Activated gamma-delta T cell treated with Interleukin-2 at 50 U/mL for 16 hours (primary cell): ENCODE results near the gene POU3F3.

Source experiments
- DNase-seq: peaks from one replicate; pipeline ENCODE4 v3.0.0-alpha.2; 2020

POU3F3 gene

DNA sequence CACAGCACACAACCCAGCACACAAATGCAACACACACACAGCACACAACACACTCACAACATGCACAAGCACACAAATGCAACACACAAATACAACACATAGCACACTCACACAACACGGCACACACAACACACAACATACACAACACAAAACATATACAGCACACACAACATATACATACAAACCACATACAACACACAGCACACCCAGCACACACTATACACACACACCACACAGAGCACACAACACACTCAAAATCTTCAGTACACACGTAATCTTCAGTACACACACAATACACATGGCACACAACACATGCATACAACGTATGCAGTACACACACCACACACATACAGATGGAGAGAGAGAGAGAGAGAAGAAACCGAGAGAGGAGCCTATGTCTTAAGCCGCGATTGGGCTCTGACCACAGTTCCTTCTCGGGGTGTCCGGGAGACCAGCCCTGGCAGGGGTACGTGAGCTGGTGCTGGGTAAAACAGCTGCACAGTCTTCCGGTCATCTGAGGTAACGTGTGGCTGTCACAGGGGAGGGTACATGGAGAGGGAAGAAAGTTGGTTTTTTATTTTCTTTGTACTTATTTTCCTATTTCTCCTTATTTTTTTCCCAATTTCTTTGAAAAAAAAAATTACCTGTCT lies 25.1 kb downstream of the POU3F3 start:
- no peak for DNase-seq

DNA sequence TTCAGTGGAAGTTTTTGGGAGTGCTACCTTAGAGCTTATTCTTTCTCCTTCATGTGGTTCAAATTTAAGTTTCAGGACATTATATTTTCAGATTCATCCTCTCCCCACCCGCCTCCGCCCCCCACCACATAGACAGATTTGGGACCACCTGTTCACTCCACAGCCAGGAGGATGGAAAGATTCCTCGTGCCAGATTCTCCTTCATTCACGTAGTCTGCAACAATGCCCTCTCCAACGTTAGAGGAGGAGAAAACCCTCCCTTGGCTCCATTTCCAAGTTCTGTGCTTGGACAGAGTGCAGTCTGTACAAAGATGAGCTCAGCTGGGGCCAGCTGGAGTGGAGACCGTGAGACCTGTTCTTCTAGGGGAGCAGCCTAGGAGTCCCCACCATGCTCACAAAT lies 26.2 kb downstream of the POU3F3 start:
- DNase-seq: no peak

GRCh38 chr2:104883357-104883756 lies 29.4 kb downstream of the POU3F3 start:
- no peak for DNase-seq

DNA sequence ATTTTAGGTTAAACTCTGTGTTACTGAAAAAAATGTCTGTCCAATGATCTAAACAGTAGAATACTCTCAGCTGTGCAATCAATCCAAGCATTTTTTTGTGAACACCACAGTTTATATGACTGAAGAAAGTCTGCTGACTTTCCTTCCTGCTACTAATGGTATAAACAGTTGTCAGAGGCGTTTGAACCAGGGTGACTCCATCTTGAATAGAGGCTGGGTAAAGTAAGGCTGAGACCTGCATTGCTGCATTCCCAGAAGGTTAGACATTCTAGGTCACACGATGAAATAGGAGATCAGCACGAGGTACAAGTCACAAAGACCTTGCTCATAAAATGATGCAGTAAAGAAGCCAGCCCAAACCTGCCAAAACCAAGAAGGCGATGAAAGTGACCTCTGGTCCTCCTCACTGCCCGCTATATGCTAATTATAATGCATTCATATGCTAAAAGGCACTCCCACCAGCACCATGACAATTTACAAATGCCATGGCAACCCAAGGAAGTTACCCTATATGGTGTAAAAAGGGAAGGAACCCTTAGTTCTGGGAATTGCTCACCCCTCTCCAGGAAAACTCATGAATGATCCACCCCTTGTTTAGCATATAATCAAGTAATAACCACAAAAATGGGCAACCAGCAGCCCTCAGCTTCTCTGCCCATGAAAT lies 31.3 kb downstream of the POU3F3 start:
- DNase-seq: no peak

- DNase-seq: no peak
Measured at GRCh38 chr2:104887676-104888075, 33.8 kb downstream of the POU3F3 start.

DNA sequence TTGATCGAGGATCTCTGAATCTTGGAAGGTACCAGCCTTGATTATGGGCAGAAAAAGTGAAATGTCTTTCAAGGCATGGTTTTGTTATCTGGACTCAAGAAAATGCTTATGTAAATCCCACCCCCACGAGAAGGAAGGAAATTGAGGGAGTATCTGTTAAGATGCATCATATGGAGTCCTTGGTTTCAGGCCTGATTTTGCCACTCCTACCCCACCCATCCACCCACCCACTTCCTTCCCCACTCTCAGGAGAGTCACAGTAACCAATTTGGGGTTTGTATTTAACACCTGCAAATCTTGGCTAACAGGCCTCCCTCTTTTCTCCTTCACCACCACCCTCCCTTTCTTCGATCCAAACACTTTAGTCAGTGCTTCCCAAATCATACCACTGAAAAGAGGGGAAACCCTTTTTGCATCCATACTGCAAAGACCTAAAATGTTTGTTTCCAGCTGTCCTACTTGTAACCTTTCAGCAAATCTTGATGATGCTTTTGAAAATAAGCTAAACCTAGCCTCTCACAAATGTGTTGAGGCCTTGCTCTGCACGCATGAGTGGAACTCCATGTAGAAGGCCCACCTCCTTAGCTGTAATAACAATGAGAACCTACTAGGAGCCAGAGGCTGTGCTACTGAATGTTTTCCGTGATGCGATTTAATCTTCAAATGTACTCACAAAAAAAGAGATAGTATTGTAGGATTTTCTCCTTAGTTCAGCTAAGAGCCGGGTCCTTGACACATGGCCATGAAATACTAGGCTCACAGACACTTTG lies 34.8 kb downstream of the POU3F3 start:
- no peak for DNase-seq

GRCh38 chr2:104889291-104889959 lies 35.5 kb downstream of the POU3F3 start:
- DNase-seq: no peak

- no peak for DNase-seq
Measured at GRCh38 chr2:104889960-104890684, 36.2 kb downstream of the POU3F3 start.

- no peak for DNase-seq
Measured at GRCh38 chr2:104890685-104891069, 36.8 kb downstream of the POU3F3 start.

DNA sequence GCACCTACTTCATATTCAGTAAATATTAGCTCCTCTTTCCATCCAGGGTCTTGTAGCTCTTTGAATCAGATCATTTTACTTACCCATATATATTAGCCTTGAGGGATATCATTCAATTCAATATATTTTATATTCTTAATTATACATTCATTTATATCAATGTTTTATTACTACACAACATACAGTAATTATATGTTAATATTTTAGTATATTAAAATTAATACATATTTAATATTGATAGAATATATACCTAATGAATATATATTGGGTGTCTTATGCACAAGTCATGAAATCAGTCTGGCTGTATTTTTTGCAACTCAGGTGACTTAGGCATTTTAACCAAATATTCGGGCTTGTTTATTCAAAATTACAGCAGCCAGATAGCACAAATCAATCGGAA lies 37.2 kb downstream of the POU3F3 start:
- DNase-seq: no peak

- DNase-seq: no peak
Measured at GRCh38 chr2:104896446-104896845, 42.5 kb downstream of the POU3F3 start.

- no peak for DNase-seq
Measured at GRCh38 chr2:104897515-104898184, 43.7 kb downstream of the POU3F3 start.

DNA sequence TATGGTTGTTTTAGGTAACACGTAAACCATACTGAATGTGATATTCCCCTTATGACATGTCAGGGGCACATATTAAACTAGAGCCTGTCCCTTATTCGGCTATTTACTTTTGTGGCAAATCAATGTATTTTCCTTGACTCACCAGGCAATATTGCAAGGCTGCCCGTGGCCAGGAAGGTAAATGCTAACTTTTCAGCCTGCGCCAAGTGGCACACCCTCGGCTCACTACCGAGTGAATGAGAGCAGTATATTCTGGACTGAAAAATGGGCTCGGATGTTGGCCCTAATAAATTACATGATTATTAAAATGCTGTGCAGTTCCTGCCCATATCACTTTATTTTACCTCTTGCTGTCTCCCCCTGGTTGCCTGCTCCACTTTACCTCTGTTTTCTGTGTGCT lies 46.7 kb downstream of the POU3F3 start:
- DNase-seq: no peak

- DNase-seq: no peak
Measured at GRCh38 chr2:104901037-104901881, 47.3 kb downstream of the POU3F3 start.

- no peak for DNase-seq
Measured at GRCh38 chr2:104902317-104902716, 48.4 kb downstream of the POU3F3 start.
